GM19468 (cell line): ENCODE measurements around the gene TRIM52.

Source experiments
- ATAC-seq: cut with Tn5 transposase; IDR thresholded peaks from one replicate; pipeline ENCODE4 v1.9.1; 2021; ENCODE audit warnings: mild to moderate bottlenecking, moderate library complexity, moderate number of reproducible peaks; ENCODE audit not compliant: unreplicated experiment; ENCODE audit errors: extremely low read depth

TRIM52 gene

GRCh38 chr5:181259283-181259682 lies 1.7 kb downstream of the TRIM52 start:
- no peak for ATAC-seq

GRCh38 chr5:181258576-181258975 lies 2.4 kb downstream of the TRIM52 start:
- ATAC-seq = no peak

DNA sequence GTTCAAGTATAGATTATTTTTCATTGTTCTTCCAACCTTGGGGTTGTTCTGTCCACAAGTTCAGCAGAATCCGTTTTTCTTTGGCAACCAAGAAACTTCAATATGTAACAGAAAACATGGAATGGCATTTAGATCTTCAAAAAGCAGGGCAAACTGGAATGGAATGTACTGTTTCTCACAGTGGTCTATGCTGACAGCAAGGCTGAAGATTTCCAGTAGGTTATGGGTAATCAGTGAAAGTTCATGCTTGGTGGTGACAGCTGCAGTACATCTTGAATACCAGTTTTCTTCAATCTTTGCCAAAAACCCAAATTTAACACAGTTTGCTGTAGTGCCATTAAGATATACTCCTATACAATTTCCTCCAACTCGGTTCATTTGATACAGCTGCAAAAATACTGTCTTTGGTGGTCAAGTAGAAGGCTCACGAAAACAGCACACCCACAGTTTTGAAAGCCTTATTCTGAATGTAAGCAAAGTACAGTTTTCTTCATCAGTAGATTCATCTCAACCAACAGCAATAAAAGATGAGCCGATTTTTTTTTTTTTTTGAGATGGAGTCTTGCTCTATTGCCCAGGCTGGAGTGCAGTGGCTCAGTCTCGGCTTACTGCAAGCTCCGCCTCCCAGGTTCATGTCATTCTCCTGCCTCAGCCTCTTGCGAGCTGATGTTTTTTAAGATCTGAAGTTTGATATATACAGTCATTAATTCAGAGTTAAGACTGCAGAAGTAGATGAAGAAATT lies 4.9 kb downstream of the TRIM52 start:
- no peak for ATAC-seq

GRCh38 chr5:181255276-181255675 lies 5.7 kb downstream of the TRIM52 start:
- ATAC-seq = no peak

DNA sequence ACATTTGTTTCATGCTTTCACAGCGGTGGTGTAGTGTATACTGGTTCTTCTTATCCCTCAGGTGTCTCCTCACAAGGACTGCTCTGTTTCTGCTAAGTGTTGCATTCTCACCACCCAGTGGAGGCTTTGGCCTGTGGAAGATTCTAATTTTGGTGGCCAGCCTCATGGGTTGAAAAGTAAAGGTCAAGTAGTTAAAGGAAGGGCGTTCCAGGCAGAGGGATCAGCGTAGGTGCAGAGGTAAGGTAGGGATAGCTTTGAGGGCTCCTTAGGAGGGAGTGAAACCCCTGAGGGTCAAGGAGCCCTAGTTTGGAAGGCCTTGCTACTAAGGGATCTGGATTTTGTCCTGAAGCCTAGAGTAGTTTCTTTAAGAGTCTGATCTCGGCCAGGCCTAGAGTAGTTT lies 12.7 kb downstream of the TRIM52 start:
- no peak for ATAC-seq

GRCh38 chr5:181246276-181247049 lies 14.5 kb downstream of the TRIM52 start:
- no peak for ATAC-seq

DNA sequence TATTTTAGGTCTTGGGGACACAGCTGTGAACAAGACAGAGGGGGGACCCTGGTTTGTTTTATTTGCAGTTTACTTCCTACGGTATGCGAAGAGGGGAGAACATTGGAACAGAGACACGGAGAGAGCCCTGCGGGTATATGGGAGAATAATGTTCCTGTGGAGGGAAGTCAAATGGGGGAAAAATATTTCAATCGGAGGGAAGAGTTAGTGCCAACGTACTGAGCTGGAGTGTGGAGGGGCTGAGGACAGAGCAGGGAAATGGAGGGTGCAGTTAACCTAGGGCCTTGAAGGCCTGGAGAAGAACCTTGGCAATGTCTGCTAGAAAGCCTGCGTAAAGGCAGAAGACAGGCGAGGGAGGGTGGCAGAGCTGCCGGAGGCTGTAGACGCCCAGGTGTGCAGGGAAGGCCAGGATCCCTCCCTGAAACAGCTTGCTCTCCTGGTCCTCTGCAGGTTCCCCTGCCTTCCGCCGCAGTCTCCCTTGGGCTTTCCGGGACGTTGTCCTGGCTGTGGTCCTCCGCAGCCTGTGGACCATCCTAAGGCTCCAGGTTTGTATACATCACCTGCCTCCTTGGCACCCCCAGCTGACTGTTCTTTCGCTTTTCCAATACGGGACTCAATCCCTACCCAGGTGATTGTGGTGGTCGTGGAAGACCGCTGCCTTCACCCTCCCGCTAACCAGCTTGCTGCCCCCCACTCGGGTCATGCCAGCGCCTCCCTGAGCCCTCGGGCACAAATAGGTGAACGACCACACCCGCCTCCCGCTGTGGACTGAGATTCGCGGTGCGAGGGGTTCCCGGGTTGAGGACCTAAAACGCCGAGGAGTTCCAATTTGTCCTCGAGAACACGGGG lies 15.3 kb downstream of the TRIM52 start:
- no peak for ATAC-seq

DNA sequence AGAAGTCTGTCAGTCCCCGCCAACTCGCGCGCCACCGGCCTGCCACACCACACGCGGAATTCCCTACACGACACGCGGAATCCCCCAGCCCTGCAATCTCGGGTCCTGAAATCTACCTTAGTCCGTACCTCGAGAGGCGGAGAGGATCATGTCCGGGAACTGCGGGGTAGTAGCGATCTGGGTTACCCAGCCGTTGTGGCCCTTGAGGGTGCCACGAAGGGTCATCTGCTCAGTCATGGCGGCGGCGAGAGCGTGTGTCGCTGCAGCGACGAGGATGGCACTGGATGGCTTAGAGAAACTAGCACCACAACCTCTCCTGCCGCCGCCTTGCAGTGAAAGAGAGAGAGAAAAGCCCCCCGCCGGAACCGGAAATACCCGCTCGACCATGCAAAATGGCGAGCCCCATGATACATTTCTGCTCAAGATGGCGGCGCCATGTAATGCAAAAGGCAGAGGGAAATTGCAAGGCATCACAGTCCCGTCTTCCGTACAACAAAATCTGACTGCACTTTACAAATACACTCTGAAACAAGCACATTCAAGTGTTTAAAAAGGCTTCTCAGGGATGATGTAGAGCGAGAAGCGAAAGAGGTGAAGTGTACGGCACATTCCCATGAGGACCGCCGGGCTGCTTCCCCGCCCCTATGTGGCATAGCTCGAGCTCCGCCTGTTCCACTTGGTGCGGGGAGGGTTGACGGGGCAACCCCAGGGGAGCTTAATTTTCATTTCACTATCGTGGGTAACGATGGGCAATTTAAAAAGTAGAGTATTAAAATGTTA lies 17.2 kb downstream of the TRIM52 start, which contains the start of gene RACK1:
RACK1 (minus strand) TSS at position 343 of the 780 bp plus-strand sequence; CDS start at position 237, 106 bp downstream.
- ATAC-seq = peak; percentile 37

DNA sequence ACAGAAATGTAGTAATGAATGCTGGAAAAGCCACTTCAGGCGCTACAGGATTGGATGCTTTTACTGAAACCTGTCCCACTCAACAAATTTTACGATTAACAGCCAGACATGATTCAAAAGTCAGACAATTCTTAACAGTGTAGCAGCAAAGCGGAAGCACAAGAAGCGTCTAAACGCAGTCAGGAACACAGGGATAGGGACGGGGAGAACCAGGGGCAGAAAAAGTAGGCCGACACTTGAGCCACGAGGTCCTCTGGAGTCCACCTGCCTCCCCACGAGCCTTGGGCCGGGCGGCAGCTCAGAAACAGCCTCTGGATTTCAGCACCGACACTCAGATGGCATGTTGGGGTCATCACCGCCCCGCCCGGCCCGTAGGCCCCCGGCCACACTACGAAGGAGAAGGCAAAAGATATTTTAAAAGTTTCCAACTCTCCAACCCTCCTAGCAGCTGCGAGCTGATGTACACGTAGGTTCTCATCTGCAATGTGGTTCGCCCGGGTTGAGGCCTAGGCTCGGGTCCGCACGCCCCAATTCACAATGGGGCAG lies 17.9 kb downstream of the TRIM52 start:
- no peak for ATAC-seq

DNA sequence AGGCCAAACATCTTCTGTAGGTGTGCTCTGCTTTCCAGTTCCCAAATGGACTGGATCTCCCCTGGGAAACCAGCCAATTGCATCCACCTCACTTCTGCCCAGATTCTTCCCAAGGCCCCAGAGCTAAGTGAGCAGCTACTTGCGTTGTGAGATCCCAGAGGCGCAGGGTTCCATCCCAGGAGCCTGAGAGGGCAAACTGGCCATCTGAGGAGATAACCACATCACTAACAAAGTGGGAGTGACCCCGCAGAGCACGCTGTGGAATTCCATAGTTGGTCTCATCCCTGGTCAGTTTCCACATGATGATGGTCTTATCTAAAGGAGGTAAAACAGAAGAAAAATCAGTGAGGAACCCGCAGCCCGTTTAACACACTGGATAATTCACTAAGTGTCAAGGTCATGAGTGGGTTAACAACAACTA lies 18.9 kb downstream of the TRIM52 start:
- no peak for ATAC-seq

GRCh38 chr5:181241393-181241975 lies 19.5 kb downstream of the TRIM52 start:
- no peak for ATAC-seq

- no peak for ATAC-seq
Measured at GRCh38 chr5:181239062-181239663, 21.8 kb downstream of the TRIM52 start.

DNA sequence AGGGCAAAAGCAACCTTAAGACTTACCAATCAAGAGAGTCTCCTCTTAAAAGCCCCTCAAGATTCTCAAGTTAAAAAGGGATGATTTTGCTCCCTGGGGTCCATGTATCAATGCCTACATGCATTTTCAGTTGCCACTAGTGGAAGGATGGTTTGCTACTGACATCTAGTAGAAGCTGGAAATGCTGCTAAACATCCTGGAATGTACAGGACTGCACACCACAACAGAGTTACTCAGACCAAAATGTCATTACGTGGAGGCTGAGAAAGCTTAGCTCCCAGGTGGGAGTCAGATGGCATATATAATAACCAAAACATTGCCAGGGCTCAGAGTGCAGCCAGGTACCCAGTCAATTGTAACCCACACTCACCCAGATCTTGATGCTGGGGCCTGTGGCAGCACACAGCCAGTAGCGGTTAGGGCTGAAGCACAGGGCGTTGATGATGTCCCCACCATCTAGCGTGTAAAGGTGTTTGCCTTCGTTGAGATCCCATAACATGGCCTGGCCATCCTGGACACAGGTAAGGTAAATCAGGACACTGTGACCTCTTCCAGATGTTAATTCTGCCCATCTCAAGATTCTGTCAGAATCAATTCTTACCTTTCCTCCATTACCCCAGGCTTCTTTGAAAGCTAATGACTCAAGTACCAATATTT lies 23.1 kb downstream of the TRIM52 start:
- no peak for ATAC-seq

- ATAC-seq = no peak
Measured at GRCh38 chr5:181236954-181237641, 23.8 kb downstream of the TRIM52 start.

DNA sequence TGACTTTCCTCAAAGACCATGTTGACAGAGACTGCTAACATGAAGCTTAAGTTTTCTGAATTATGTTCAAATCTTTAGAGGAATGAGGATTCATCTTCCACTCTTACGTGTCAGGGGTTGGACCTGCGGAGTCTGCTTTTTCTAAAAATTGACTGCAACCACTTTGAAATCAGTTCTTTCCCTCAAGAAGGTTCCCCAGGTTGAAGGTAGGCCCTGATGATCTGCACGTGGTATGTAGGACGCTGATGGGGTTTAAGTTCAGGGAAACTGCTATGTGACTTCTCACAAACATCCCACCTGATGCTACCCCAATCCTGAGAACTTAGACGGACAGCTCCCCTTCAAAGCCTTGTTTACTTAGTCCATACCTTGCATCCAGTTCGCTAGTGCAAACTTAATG lies 24.5 kb downstream of the TRIM52 start:
- no peak for ATAC-seq

DNA sequence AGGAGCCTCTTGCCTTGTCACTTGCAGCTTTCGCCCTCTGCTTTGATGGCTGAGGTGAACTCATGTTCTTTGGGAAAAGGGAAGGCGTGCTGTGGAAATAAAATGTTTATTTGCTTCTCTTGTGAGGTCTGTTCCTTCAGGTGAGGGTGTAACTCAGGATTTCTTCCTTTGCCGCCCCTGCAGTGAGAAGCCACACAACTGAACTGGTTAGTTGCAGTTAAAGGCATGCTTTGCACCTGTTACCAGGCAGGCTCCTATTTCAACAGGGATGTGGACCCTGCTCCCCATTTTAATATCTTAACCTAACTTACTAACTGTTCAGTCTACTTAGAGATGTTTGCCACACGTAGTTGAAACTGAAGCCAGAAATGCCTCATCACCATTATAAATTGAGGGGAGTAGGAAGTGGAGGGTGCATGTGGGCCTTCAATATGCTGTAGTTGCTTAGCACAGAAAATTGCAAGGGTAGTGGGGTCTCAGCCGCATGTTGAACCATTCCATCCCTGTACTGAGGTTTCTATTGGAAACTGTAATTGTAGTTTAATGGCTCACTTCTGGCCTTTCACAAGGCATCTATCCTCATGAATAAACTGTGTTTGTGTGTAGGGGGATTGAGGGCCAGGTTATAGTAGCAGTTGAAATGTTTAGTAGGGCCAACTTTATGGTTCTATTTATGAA lies 25.1 kb downstream of the TRIM52 start:
- no peak for ATAC-seq

- ATAC-seq = no peak
Measured at GRCh38 chr5:181235323-181235688, 25.6 kb downstream of the TRIM52 start.
